ENCODE results near the gene SLCO4A1. TPM values are rescaled to one million over a fixed set of nuclear protein-coding genes. Genes with fewer than 3 reads are reported as not detected.

The SLCO4A1 gene
- total and polyA plus RNA-seq, 4 experiments from 2014 or later, result 0.49 to 0.99 (median 0.97) TPM; not detected in 1

GRCh38 chr20:62649140-62649539 is 6.8 kb downstream of the SLCO4A1 start:
- Mint-ChIP-seq H3K4me3 (no peak overlapping the region), H3K4me1 (peaks cover 15 to 37% (median 27%) of the 10 kb centered on the region in 4 donors), H3K27me3 (no peaks in the 10 kb centered on the region), H3K27ac (peak overlapping the region; percentile 4 to 82 (median 46)), H3K9me3 (no peaks in the 10 kb centered on the region), H3K36me3 (peaks cover 0 to 6% of the 10 kb centered on the region in 2 donors)
- ChIA-PET POLR2A (ENCODE audit: partially characterized antibody) (no interaction called here), CTCF (ENCODE audit: partially characterized antibody) (no interaction called here)
- Histone ChIP-seq H3K4me3 (ENCODE audit: low read length in 2 of 2) (no peak overlapping the region), H3K27me3 (ENCODE audit: insufficient read depth, low read length) (no peaks in the 10 kb centered on the region), H3K9me3 (ENCODE audit: control insufficient read depth in 1 of 2, low read length in 2 of 2) (no peaks in the 10 kb centered on the region), H3K27ac (ENCODE audit: low read depth, low read length) (no peak overlapping the region), H3K36me3 (ENCODE audit: insufficient read depth, low read length) (no peaks in the 10 kb centered on the region), H3K4me1 (ENCODE audit: insufficient read depth, low read length) (peaks cover 44% of the 10 kb centered on the region)
- no peak for DNase-seq
- intact Hi-C loops (cut with micrococcal nuclease), result no loop called here

- H3K27me3 ChIP-seq (ENCODE audit: insufficient read depth, low read length), result no peaks in the 10 kb centered on the region
- intact Hi-C loops (cut with micrococcal nuclease), result loop anchor here (1.0 to 2.0 kb wide), 2 partner anchors 8 to 144 kb away; partner anchors contain the start of gene SLCO4A1
- Mint-ChIP-seq H3K27me3 (no peaks in the 10 kb centered on the region), H3K4me3 (peak overlapping the region; percentile 79 to 93 (median 88)), H3K27ac (peak overlapping the region; percentile 94 to 98 (median 98)), H3K36me3 (peaks cover 0 to 6% of the 10 kb centered on the region in 2 donors), H3K4me1 (peaks cover 15 to 37% (median 26%) of the 10 kb centered on the region in 4 donors), H3K9me3 (no peaks in the 10 kb centered on the region)
- peak overlapping the region; percentile 56 to 95 for H3K4me3 ChIP-seq (ENCODE audit: low read length in 2 of 2)
- peaks cover 38% of the 10 kb centered on the region for H3K4me1 ChIP-seq (ENCODE audit: insufficient read depth, low read length)
- POLR2A ChIA-PET (ENCODE audit: partially characterized antibody), result interaction anchor here (1.0 to 3.6 kb wide), 11 partner anchors 9 to 211 kb away, joined by 3 to 68 read pairs (median 6); partner anchors contain the start of genes MRGBP, OGFR, SLCO4A1 and TCFL5
- peak overlapping the region; percentile 71 for H3K27ac ChIP-seq (ENCODE audit: low read depth, low read length)
- DNase-seq, result peak in 1 of 5 donors; percentile 40
- H3K9me3 ChIP-seq (ENCODE audit: control insufficient read depth in 1 of 2, low read length in 2 of 2), result no peaks in the 10 kb centered on the region
- CTCF ChIA-PET (ENCODE audit: partially characterized antibody), result interaction anchor here (1.1 to 1.8 kb wide), 6 partner anchors 7 to 158 kb away, joined by 4 to 6 read pairs (median 5); no protein-coding TSS in a partner anchor
- H3K36me3 ChIP-seq (ENCODE audit: insufficient read depth, low read length), result no peaks in the 10 kb centered on the region
Measured at GRCh38 chr20:62650551-62651284, 8.4 kb downstream of the SLCO4A1 start.

DNA sequence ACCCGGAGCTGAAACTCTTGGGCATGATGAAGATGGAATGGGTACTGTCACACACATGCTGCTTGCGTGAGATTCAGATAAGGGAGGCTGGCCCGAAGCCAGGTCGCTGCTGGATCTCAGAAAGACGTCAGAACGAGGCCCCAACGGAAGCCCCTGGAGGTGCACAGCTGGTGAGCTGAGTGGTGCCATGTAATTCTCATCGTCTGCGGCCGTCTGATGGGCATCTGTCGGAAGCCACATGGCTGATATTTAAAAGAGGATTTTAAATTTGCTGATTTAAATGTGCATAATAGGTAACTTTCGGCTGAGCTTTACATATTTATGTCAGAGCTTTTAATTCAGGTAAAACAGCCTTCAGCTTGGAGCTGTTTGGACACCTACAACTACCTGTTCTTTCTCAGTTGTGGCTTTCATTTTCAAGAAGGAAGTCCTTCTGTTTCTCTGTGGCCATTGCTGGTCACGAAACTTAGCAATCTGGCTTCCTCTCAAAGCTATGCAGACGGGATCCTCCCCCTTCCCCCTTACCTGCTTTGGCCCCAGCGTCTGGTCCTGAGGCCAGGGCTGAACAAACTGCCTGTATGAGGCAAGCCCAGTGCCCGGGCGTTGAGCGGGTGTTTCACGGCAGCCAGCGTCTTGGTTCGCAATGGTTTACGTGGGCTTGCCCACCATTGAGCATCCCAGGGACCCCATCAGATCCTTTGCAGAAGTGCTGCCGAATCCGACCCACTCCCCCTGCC is 9.2 kb downstream of the SLCO4A1 start:
- peak; percentile 84 to 97 (median 87) for DNase-seq
- peaks cover 15 to 37% (median 26%) of the 10 kb centered on the region in 4 donors for H3K4me1 Mint-ChIP-seq
- H3K4me3 ChIP-seq (ENCODE audit: low read length in 2 of 2), result peak overlapping the region; percentile 56 to 95
- H3K36me3 Mint-ChIP-seq, result peaks cover 0 to 6% of the 10 kb centered on the region in 2 donors
- CTCF ChIA-PET (ENCODE audit: partially characterized antibody), result interaction anchor here (0.8 to 1.8 kb wide), 6 partner anchors 8 to 157 kb away, joined by 3 to 6 read pairs (median 5); no protein-coding TSS in a partner anchor
- H3K27me3 ChIP-seq (ENCODE audit: insufficient read depth, low read length), result no peaks in the 10 kb centered on the region
- POLR2A ChIA-PET (ENCODE audit: partially characterized antibody), result interaction anchor here (0.6 to 3.6 kb wide), 12 partner anchors 9 to 618 kb away, joined by 3 to 68 read pairs (median 6); partner anchors contain the start of genes MRGBP, OGFR, SLCO4A1 and TCFL5
- peak overlapping the region; percentile 94 to 98 (median 98) for H3K27ac Mint-ChIP-seq
- peaks cover 38% of the 10 kb centered on the region for H3K4me1 ChIP-seq (ENCODE audit: insufficient read depth, low read length)
- H3K27me3 Mint-ChIP-seq, result no peaks in the 10 kb centered on the region
- H3K9me3 ChIP-seq (ENCODE audit: control insufficient read depth in 1 of 2, low read length in 2 of 2), result no peaks in the 10 kb centered on the region
- H3K36me3 ChIP-seq (ENCODE audit: insufficient read depth, low read length), result no peaks in the 10 kb centered on the region
- no peaks in the 10 kb centered on the region for H3K9me3 Mint-ChIP-seq
- H3K27ac ChIP-seq (ENCODE audit: low read depth, low read length), result peak overlapping the region; percentile 71
- intact Hi-C loops (cut with micrococcal nuclease), result loop anchor here (1.0 to 2.0 kb wide), 2 partner anchors 9 to 143 kb away; partner anchors contain the start of gene SLCO4A1
- peak overlapping the region; percentile 79 to 93 (median 88) for H3K4me3 Mint-ChIP-seq

- Mint-ChIP-seq H3K4me3 (peak overlapping the region; percentile 77 to 93 (median 88)), H3K9me3 (no peaks in the 10 kb centered on the region), H3K27me3 (no peaks in the 10 kb centered on the region), H3K36me3 (peaks cover 0 to 6% of the 10 kb centered on the region in 2 donors), H3K4me1 (peaks cover 15 to 32% (median 25%) of the 10 kb centered on the region in 4 donors), H3K27ac (peak overlapping the region; percentile 94 to 98 (median 98))
- no peaks in the 10 kb centered on the region for H3K9me3 ChIP-seq (ENCODE audit: control insufficient read depth in 1 of 2, low read length in 2 of 2)
- no peaks in the 10 kb centered on the region for H3K27me3 ChIP-seq (ENCODE audit: insufficient read depth, low read length)
- intact Hi-C loops (cut with micrococcal nuclease), result no loop called here
- no peaks in the 10 kb centered on the region for H3K36me3 ChIP-seq (ENCODE audit: insufficient read depth, low read length)
- H3K27ac ChIP-seq (ENCODE audit: low read depth, low read length), result peak overlapping the region; percentile 71
- peaks cover 38% of the 10 kb centered on the region for H3K4me1 ChIP-seq (ENCODE audit: insufficient read depth, low read length)
- ChIA-PET CTCF (ENCODE audit: partially characterized antibody) (interaction anchor here (0.8 to 1.4 kb wide), 5 partner anchors 9 to 156 kb away, joined by 3 to 6 read pairs (median 6); no protein-coding TSS in a partner anchor), POLR2A (ENCODE audit: partially characterized antibody) (interaction anchor here (0.6 to 3.6 kb wide), 10 partner anchors 10 to 619 kb away, joined by 3 to 68 read pairs (median 6); partner anchors contain the start of genes MRGBP, OGFR and SLCO4A1)
- DNase-seq, result peak; percentile 70 to 84 (median 78)
- peak overlapping the region; percentile 30 to 55 for H3K4me3 ChIP-seq (ENCODE audit: low read length in 2 of 2)
Measured at GRCh38 chr20:62652041-62652893, 10.0 kb downstream of the SLCO4A1 start.

- peaks cover 38% of the 10 kb centered on the region for H3K4me1 ChIP-seq (ENCODE audit: insufficient read depth, low read length)
- H3K36me3 Mint-ChIP-seq, result peaks cover 0 to 6% of the 10 kb centered on the region in 2 donors
- DNase-seq, result no peak
- H3K4me3 ChIP-seq (ENCODE audit: low read length in 2 of 2), result peak overlapping the region in 1 of 2 donors; percentile 55
- peaks cover 15 to 31% (median 25%) of the 10 kb centered on the region in 4 donors for H3K4me1 Mint-ChIP-seq
- CTCF ChIA-PET (ENCODE audit: partially characterized antibody), result interaction anchor here (1.2 kb wide), 1 partner anchor 155 kb away, joined by 6 read pairs; no protein-coding TSS in a partner anchor
- H3K9me3 Mint-ChIP-seq, result no peaks in the 10 kb centered on the region
- H3K27me3 ChIP-seq (ENCODE audit: insufficient read depth, low read length), result no peaks in the 10 kb centered on the region
- intact Hi-C loops (cut with micrococcal nuclease), result no loop called here
- H3K27ac Mint-ChIP-seq, result peak overlapping the region in 3 of 7 donors; percentile 17 to 98 (median 94)
- POLR2A ChIA-PET (ENCODE audit: partially characterized antibody), result interaction anchor here (2.5 to 3.6 kb wide), 3 partner anchors 11 to 152 kb away, joined by 8 to 68 read pairs (median 55); partner anchors contain the start of genes MRGBP, OGFR and SLCO4A1
- no peaks in the 10 kb centered on the region for H3K9me3 ChIP-seq (ENCODE audit: control insufficient read depth in 1 of 2, low read length in 2 of 2)
- H3K27me3 Mint-ChIP-seq, result no peaks in the 10 kb centered on the region
- peak overlapping the region in 2 of 8 donors; percentile 88 for H3K4me3 Mint-ChIP-seq
- H3K36me3 ChIP-seq (ENCODE audit: insufficient read depth, low read length), result no peaks in the 10 kb centered on the region
- peak overlapping the region; percentile 71 for H3K27ac ChIP-seq (ENCODE audit: low read depth, low read length)
Measured at GRCh38 chr20:62652894-62653305, 10.6 kb downstream of the SLCO4A1 start.

DNA sequence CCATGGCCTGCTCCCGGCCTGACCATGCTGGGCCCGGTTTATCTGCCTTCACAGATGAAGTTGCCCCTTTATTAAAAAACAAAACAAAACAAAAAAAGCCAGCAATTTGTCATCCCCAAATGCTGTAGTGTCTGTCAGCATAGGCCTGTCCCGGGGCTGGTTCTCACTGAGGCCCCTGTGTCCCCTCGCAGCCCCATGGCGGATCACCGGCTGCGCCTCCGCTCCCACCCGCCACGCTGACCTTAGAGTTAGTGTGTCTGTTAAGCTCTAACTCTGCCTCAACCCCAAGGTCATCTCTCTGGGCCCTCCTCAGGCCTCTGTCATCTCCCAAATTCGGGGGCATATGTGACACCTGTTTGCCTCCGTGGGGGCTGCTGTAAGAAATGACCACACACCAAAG is 11.1 kb downstream of the SLCO4A1 start:
- peak overlapping the region in 2 of 8 donors; percentile 34 to 39 for H3K4me3 Mint-ChIP-seq
- Histone ChIP-seq H3K27me3 (ENCODE audit: insufficient read depth, low read length) (no peaks in the 10 kb centered on the region), H3K4me3 (ENCODE audit: low read length in 2 of 2) (no peak overlapping the region), H3K4me1 (ENCODE audit: insufficient read depth, low read length) (peaks cover 38% of the 10 kb centered on the region), H3K9me3 (ENCODE audit: control insufficient read depth in 1 of 2, low read length in 2 of 2) (no peaks in the 10 kb centered on the region), H3K27ac (ENCODE audit: low read depth, low read length) (peak overlapping the region; percentile 71), H3K36me3 (ENCODE audit: insufficient read depth, low read length) (no peaks in the 10 kb centered on the region)
- POLR2A ChIA-PET (ENCODE audit: partially characterized antibody), result interaction anchor here (2.5 to 3.6 kb wide), 3 partner anchors 11 to 152 kb away, joined by 8 to 68 read pairs (median 55); partner anchors contain the start of genes MRGBP, OGFR and SLCO4A1
- peaks cover 0 to 6% of the 10 kb centered on the region in 2 donors for H3K36me3 Mint-ChIP-seq
- peak overlapping the region; percentile 17 to 98 (median 67) for H3K27ac Mint-ChIP-seq
- intact Hi-C loops (cut with micrococcal nuclease), result no loop called here
- CTCF ChIA-PET (ENCODE audit: partially characterized antibody), result no interaction called here
- peak in 1 of 5 donors; percentile 29 for DNase-seq
- H3K27me3 Mint-ChIP-seq, result no peaks in the 10 kb centered on the region
- H3K9me3 Mint-ChIP-seq, result no peaks in the 10 kb centered on the region
- peaks cover 15 to 31% (median 25%) of the 10 kb centered on the region in 4 donors for H3K4me1 Mint-ChIP-seq
